ENCODE results near the gene UXT.

UXT gene

GRCh38 chrX:47648376-47648775 lies 10.6 kb downstream of the UXT start:
- DNase-seq = no peak

GRCh38 chrX:47646636-47647035 lies 12.3 kb downstream of the UXT start:
- no peak for DNase-seq

GRCh38 chrX:47645530-47645929 lies 13.4 kb downstream of the UXT start:
- no peak for DNase-seq

GRCh38 chrX:47644557-47645091 lies 14.4 kb downstream of the UXT start:
- DNase-seq = no peak

GRCh38 chrX:47643926-47644325 lies 15.1 kb downstream of the UXT start:
- DNase-seq = no peak

- no peak for DNase-seq
Observed at GRCh38 chrX:47638816-47639215, 20.2 kb downstream of the UXT start.

- peak; percentile 34 to 47 for DNase-seq
Observed at GRCh38 chrX:47637546-47638195, 21.3 kb downstream of the UXT start.

- no peak for DNase-seq
Observed at GRCh38 chrX:47634871-47635575, 24.0 kb downstream of the UXT start.

- DNase-seq = no peak
Observed at GRCh38 chrX:47633689-47634590, 25.0 kb downstream of the UXT start.

GRCh38 chrX:47632666-47633065 lies 26.3 kb downstream of the UXT start:
- no peak for DNase-seq

GRCh38 chrX:47631676-47632075 lies 27.3 kb downstream of the UXT start:
- no peak for DNase-seq

- DNase-seq = no peak
Observed at GRCh38 chrX:47629419-47630200, 29.4 kb downstream of the UXT start, which contains the start of gene CFP. CFP (minus strand) TSS chrX:47629930; CDS start chrX:47629844, 86 bp downstream.

GRCh38 chrX:47628982-47629381 lies 30.0 kb downstream of the UXT start:
- no peak for DNase-seq

- no peak for DNase-seq
Observed at GRCh38 chrX:47625365-47625764, 33.6 kb downstream of the UXT start.

- peak; percentile 32 to 34 for DNase-seq
Observed at GRCh38 chrX:47623540-47624027, 35.4 kb downstream of the UXT start.

- DNase-seq = no peak
Observed at GRCh38 chrX:47621851-47622250, 37.1 kb downstream of the UXT start.

- DNase-seq = no peak
Observed at GRCh38 chrX:47620303-47620685, 38.7 kb downstream of the UXT start.

- peak; percentile 76 to 77 for DNase-seq
Observed at GRCh38 chrX:47619486-47620302, 39.3 kb downstream of the UXT start, which contains the start of gene SYN1. SYN1 (minus strand) TSS chrX:47619857; CDS start chrX:47619728, 129 bp downstream.

- no peak for DNase-seq
Observed at GRCh38 chrX:47618923-47619485, 40.0 kb downstream of the UXT start.

- no peak for DNase-seq
Observed at GRCh38 chrX:47614618-47615017, 44.4 kb downstream of the UXT start.

- peak in 1 of 2 experiments; percentile 9 for DNase-seq
Observed at GRCh38 chrX:47613082-47613481, 45.9 kb downstream of the UXT start.

Measured in stimulated activated CD4-positive, alpha-beta T cell treated with anti-CD3 and anti-CD28 coated beads, Interleukin-4, amount 100 ng/mL, for 4 hours (primary cell).